Measurements from ENCODE around the gene SMYD3. TPM values are rescaled to one million over a fixed set of nuclear protein-coding genes. Genes with fewer than 3 reads are reported as not detected.

SMYD3 gene
- total and polyA plus RNA-seq, 2 of the 13 experiments (the other 11 are each of a cell fraction or from before 2014, with no cell fraction given) = 27.7 to 35.8 TPM

DNA sequence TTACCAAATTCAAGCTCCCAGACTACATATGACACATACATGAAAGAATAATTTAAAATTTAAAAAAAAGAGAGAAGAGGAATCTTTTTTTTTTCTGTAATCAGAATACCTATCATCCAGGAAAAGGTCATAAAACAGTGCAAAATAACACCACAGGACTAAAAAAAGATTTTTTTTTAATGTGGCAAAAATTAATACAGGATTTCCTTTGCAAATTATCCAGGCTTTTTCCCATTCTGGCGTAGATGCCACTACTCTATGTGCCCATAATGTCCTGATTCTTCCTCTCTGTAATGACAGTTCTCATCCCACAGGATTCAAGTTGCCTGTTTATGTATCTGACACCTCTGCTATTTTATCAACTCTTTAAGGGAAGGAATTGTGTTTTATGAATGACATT is 429.6 kb downstream of the SMYD3 start:
- Histone ChIP-seq H3K36me3 (replicated peaks in 1 of 2; ENCODE audit: control insufficient read depth in 1 of 2, insufficient read depth in 2 of 2, low read length in 2 of 2) (no peaks in the 10 kb centered on the region), H3K27ac (ENCODE audit: extremely low read length, insufficient read depth, low read length) (no peak overlapping the region), H3K79me2 (ENCODE audit: insufficient read depth, low read length) (no peaks in the 10 kb centered on the region), H3K27me3 (ENCODE audit: control insufficient read depth in 1 of 2, insufficient read depth in 2 of 2, low read length in 2 of 2) (no peaks in the 10 kb centered on the region; a peak in 1 of 5 replicates), H3K4me3 (replicated peaks in 1 of 3; ENCODE audit: insufficient read depth in 1 of 3, low read depth in 2 of 3, low read length in 3 of 3) (no peak overlapping the region), H3K9me3 (ENCODE audit: low read length) (peaks cover 7% of the 10 kb centered on the region; the same call in 1 of the 2 replicates), H3K9ac (ENCODE audit: insufficient read depth, low read depth, low read length) (no peak overlapping the region), H4K20me1 (ENCODE audit: insufficient read depth, low read length) (no peaks in the 10 kb centered on the region), H2AFZ (ENCODE audit: low read length) (no peak overlapping the region), H3K4me1 (ENCODE audit: insufficient read depth, low read length) (peaks cover 44% of the 10 kb centered on the region), H3K4me2 (ENCODE audit: low read depth, low read length) (no peak overlapping the region)
- no peak for ATAC-seq
- FAIRE-seq = no peak
- no TSS peak for BruUV-seq (replicated peaks)
- ChIA-PET CTCF (ENCODE audit: low intra/inter-chr PET ratio, low total read pairs) (no interaction called here), POLR2A (no interaction called here)
- intact Hi-C loops (cut with micrococcal nuclease; ENCODE audit: unreplicated experiment) = no loop called here
- in situ Hi-C loops (cut with HindIII; ENCODE audit: extremely low pct_ligation_motif_present, low pct_unique_long_range_greater_than_20kb) = no loop called here
- WGBS (ENCODE audit: low lambda C conversion rate) = 100% methylated on average over 1 of the region's 1 CpG
- TF ChIP-seq TAF1 (CRISPR knock-in tag; IDR thresholded peaks at IDR 0.05) = no peak
- DNase-seq (ENCODE audit: low spot score) = no peak

DNA sequence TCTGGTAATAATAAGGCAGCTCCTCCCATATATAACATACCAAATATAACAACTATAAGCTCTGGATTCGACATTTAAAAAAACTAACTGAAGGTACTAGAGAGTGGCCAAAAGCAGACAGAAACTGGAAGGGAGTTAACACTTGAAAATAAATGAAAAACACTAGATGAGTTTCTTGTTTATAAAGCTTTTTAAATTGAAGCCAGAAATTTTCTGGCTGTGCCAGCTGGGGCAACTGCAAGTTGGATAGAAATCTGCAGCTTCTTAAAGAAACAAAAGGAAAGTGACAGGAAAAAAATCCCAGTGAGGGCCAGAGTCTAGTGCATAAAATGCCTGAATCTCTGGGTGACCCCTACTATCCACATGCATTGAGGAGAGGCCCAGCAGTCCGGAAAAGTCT is 432.7 kb downstream of the SMYD3 start:
- H3K9ac ChIP-seq (ENCODE audit: insufficient read depth, low read depth, low read length) = no peak overlapping the region
- peaks cover 17% of the 10 kb centered on the region for H3K4me1 ChIP-seq (ENCODE audit: insufficient read depth, low read length)
- ATAC-seq (no peak), DNase-seq (ENCODE audit: low spot score) (no peak), FAIRE-seq (no peak)
- intact Hi-C loops (cut with micrococcal nuclease; ENCODE audit: unreplicated experiment) (no loop called here), in situ Hi-C loops (cut with HindIII; ENCODE audit: extremely low pct_ligation_motif_present, low pct_unique_long_range_greater_than_20kb) (no loop called here)
- H3K79me2 ChIP-seq (ENCODE audit: insufficient read depth, low read length) = no peaks in the 10 kb centered on the region
- no peak overlapping the region for H3K27ac ChIP-seq (ENCODE audit: extremely low read length, insufficient read depth, low read length)
- no peak overlapping the region for H2AFZ ChIP-seq (ENCODE audit: low read length)
- no TSS peak for BruUV-seq (replicated peaks)
- no peaks in the 10 kb centered on the region for H3K27me3 ChIP-seq (ENCODE audit: control insufficient read depth in 1 of 2, insufficient read depth in 2 of 2, low read length in 2 of 2)
- H3K4me2 ChIP-seq (ENCODE audit: low read depth, low read length) = no peak overlapping the region
- POLR2A ChIA-PET = no interaction called here
- no peaks in the 10 kb centered on the region for H3K9me3 ChIP-seq (ENCODE audit: low read length)
- 93% methylated on average over 2 of the region's 2 CpGs for WGBS (ENCODE audit: low lambda C conversion rate)
- no peaks in the 10 kb centered on the region for H3K36me3 ChIP-seq (replicated peaks in 1 of 2; ENCODE audit: control insufficient read depth in 1 of 2, insufficient read depth in 2 of 2, low read length in 2 of 2)
- CTCF ChIA-PET (ENCODE audit: low intra/inter-chr PET ratio, low total read pairs) = no interaction called here
- H4K20me1 ChIP-seq (ENCODE audit: insufficient read depth, low read length) = no peaks in the 10 kb centered on the region
- no peak overlapping the region for H3K4me3 ChIP-seq (replicated peaks in 1 of 3; ENCODE audit: insufficient read depth in 1 of 3, low read depth in 2 of 3, low read length in 3 of 3)
- TF ChIP-seq, protein P1, sequence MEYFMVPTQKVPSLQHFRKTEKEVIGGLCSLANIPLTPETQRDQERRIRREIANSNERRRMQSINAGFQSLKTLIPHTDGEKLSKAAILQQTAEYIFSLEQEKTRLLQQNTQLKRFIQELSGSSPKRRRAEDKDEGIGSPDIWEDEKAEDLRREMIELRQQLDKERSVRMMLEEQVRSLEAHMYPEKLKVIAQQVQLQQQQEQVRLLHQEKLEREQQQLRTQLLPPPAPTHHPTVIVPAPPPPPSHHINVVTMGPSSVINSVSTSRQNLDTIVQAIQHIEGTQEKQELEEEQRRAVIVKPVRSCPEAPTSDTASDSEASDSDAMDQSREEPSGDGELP (IDR thresholded peaks at IDR 0.05; ENCODE audit: borderline replicate concordance, low read depth) = no peak
- TF ChIP-seq HDAC2 (CRISPR knock-in tag; IDR thresholded peaks at IDR 0.05) = no peak
- TF ChIP-seq RBAK (CRISPR knock-in tag; IDR thresholded peaks at IDR 0.05) = no peak
- no peak for TF ChIP-seq ZSCAN31 (CRISPR knock-in tag; IDR thresholded peaks at IDR 0.05; ENCODE audit: low read depth)
- TF ChIP-seq, protein P2, sequence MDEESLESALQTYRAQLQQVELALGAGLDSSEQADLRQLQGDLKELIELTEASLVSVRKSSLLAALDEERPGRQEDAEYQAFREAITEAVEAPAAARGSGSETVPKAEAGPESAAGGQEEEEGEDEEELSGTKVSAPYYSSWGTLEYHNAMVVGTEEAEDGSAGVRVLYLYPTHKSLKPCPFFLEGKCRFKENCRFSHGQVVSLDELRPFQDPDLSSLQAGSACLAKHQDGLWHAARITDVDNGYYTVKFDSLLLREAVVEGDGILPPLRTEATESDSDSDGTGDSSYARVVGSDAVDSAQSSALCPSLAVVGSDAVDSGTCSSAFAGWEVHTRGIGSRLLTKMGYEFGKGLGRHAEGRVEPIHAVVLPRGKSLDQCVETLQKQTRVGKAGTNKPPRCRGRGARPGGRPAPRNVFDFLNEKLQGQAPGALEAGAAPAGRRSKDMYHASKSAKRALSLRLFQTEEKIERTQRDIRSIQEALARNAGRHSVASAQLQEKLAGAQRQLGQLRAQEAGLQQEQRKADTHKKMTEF (CRISPR knock-in tag; IDR thresholded peaks at IDR 0.05) = no peak
- no peak for TF ChIP-seq ZFP62 (CRISPR knock-in tag; IDR thresholded peaks at IDR 0.05)
- no peak for TF ChIP-seq HOXA3 (CRISPR knock-in tag; IDR thresholded peaks at IDR 0.05)
- no peak for TF ChIP-seq ZNF326 (CRISPR knock-in tag; IDR thresholded peaks at IDR 0.05; ENCODE audit: borderline replicate concordance)
